ENCODE results near the gene PKHD1. TPM values are rescaled to one million over a fixed set of nuclear protein-coding genes. Genes with fewer than 3 reads are reported as not detected.

Gene PKHD1
- total RNA-seq, 1 experiment from 2014 or later = not detected

GRCh38 chr6:51678274-51678673 is 409.1 kb downstream of the PKHD1 start:
- H3K27ac Mint-ChIP-seq (ENCODE audit: low read depth, unreplicated experiment) = no peak overlapping the region
- CTCF ChIA-PET = interaction anchor here (0.8 kb wide), 1 partner anchor 12 kb away, joined by 3 read pairs; no protein-coding TSS in a partner anchor
- H3K4me1 Mint-ChIP-seq (ENCODE audit: insufficient read depth, unreplicated experiment) = no peaks in the 10 kb centered on the region
- TF ChIP-seq CTCF (IDR thresholded peaks at IDR 0.05; ENCODE audit: unreplicated experiment) = no peak
- POLR2A ChIA-PET = interaction anchor here (0.6 kb wide), 1 partner anchor 416 kb away, joined by 4 read pairs; no protein-coding TSS in a partner anchor
- no peak overlapping the region for H3K4me3 Mint-ChIP-seq (ENCODE audit: unreplicated experiment)
- DNase-seq (ENCODE audit: unreplicated experiment) = no peak
- intact Hi-C loops (cut with micrococcal nuclease) = no loop called here
- no peaks in the 10 kb centered on the region for H3K9me3 Mint-ChIP-seq (ENCODE audit: unreplicated experiment)
- H3K36me3 Mint-ChIP-seq (ENCODE audit: insufficient read depth, unreplicated experiment) = no peaks in the 10 kb centered on the region
- BruUV-seq (replicated peaks) = no TSS peak
- no peaks in the 10 kb centered on the region for H3K27me3 Mint-ChIP-seq (ENCODE audit: insufficient read depth, unreplicated experiment)

- no peaks in the 10 kb centered on the region for H3K4me1 Mint-ChIP-seq (ENCODE audit: insufficient read depth, unreplicated experiment)
- ChIA-PET POLR2A (no interaction called here), CTCF (no interaction called here)
- H3K27me3 Mint-ChIP-seq (ENCODE audit: insufficient read depth, unreplicated experiment) = no peaks in the 10 kb centered on the region
- H3K36me3 Mint-ChIP-seq (ENCODE audit: insufficient read depth, unreplicated experiment) = no peaks in the 10 kb centered on the region
- no peak overlapping the region for H3K27ac Mint-ChIP-seq (ENCODE audit: low read depth, unreplicated experiment)
- no peak for DNase-seq (ENCODE audit: unreplicated experiment)
- no peak overlapping the region for H3K4me3 Mint-ChIP-seq (ENCODE audit: unreplicated experiment)
- TF ChIP-seq CTCF (IDR thresholded peaks at IDR 0.05; ENCODE audit: unreplicated experiment) = no peak
- no peaks in the 10 kb centered on the region for H3K9me3 Mint-ChIP-seq (ENCODE audit: unreplicated experiment)
- intact Hi-C loops (cut with micrococcal nuclease) = no loop called here
- no TSS peak for BruUV-seq (replicated peaks)
Observed at GRCh38 chr6:51675922-51676275, 411.5 kb downstream of the PKHD1 start.

GRCh38 chr6:51675020-51675921 is 412.1 kb downstream of the PKHD1 start:
- H3K9me3 Mint-ChIP-seq (ENCODE audit: unreplicated experiment) = no peaks in the 10 kb centered on the region
- H3K27ac Mint-ChIP-seq (ENCODE audit: low read depth, unreplicated experiment) = no peak overlapping the region
- no peak for TF ChIP-seq CTCF (IDR thresholded peaks at IDR 0.05; ENCODE audit: unreplicated experiment)
- no peaks in the 10 kb centered on the region for H3K36me3 Mint-ChIP-seq (ENCODE audit: insufficient read depth, unreplicated experiment)
- no TSS peak for BruUV-seq (replicated peaks)
- H3K4me3 Mint-ChIP-seq (ENCODE audit: unreplicated experiment) = no peak overlapping the region
- no peak for DNase-seq (ENCODE audit: unreplicated experiment)
- ChIA-PET CTCF (interaction anchor here (0.8 kb wide), 1 partner anchor 10 kb away, joined by 6 read pairs; no protein-coding TSS in a partner anchor), POLR2A (no interaction called here)
- H3K4me1 Mint-ChIP-seq (ENCODE audit: insufficient read depth, unreplicated experiment) = no peaks in the 10 kb centered on the region
- intact Hi-C loops (cut with micrococcal nuclease) = no loop called here
- H3K27me3 Mint-ChIP-seq (ENCODE audit: insufficient read depth, unreplicated experiment) = no peaks in the 10 kb centered on the region

GRCh38 chr6:51663525-51663924 is 423.9 kb downstream of the PKHD1 start:
- no peak for DNase-seq (ENCODE audit: unreplicated experiment)
- CTCF ChIA-PET = no interaction called here
- Mint-ChIP-seq H3K4me1 (ENCODE audit: insufficient read depth, unreplicated experiment) (no peaks in the 10 kb centered on the region), H3K9me3 (ENCODE audit: unreplicated experiment) (no peaks in the 10 kb centered on the region), H3K27me3 (ENCODE audit: insufficient read depth, unreplicated experiment) (no peaks in the 10 kb centered on the region), H3K4me3 (ENCODE audit: unreplicated experiment) (no peak overlapping the region), H3K27ac (ENCODE audit: low read depth, unreplicated experiment) (no peak overlapping the region), H3K36me3 (ENCODE audit: insufficient read depth, unreplicated experiment) (no peaks in the 10 kb centered on the region)
- BruUV-seq (replicated peaks) = no TSS peak
- TF ChIP-seq CTCF (IDR thresholded peaks at IDR 0.05; ENCODE audit: unreplicated experiment) = no peak
- POLR2A ChIA-PET = no interaction called here
- intact Hi-C loops (cut with micrococcal nuclease) = no loop called here

Data from MCF 10A (cell line).